CD8-positive, alpha-beta memory T cell (primary cell): ENCODE data around the gene P2RX2. TPM values are rescaled to one million over a fixed set of nuclear protein-coding genes. Genes with fewer than 3 reads are reported as not detected.
A peak's percentile ranks its signal among the peaks of the same experiment; 100 is the strongest.

ENCODE experiments used
- CTCF ChIA-PET: fragments of 350-600 bp; sonication (Branson Sonifier 250); formaldehyde crosslinking; loops from one replicate; lab custom pipeline; 2021; ENCODE audit warnings: antibody characterized with exemption; lab: Charles Lee
- POLR2A ChIA-PET: fragments of 350-600 bp; sonication (Branson Sonifier 250); formaldehyde crosslinking; loops from one replicate; lab custom pipeline; 2021; ENCODE audit warnings: antibody characterized with exemption; lab: Charles Lee
- DNase-seq, 5 donors: peaks; one replicate each; pipeline versions ENCODE4 v3.0.0 to v3.0.0-alpha.2; 2020 to 2022; ENCODE audit warnings: mixed read lengths in 1 of 5
- H3K27ac ChIP-seq: one replicate; pipeline ENCODE4 v1.7.0; 2013; ENCODE audit warnings: low read depth, mild to moderate bottlenecking, low read length, moderate library complexity
- H3K27me3 ChIP-seq: 2 replicates; pipeline ENCODE4 v1.7.0; 2013; ENCODE audit warnings: low read length, mild to moderate bottlenecking; ENCODE audit not compliant: insufficient read depth, poor library complexity, severe bottlenecking
- H3K36me3 ChIP-seq: 2 replicates; pipeline ENCODE4 v1.7.0; 2013; ENCODE audit warnings: mild to moderate bottlenecking, low read length, moderate library complexity; ENCODE audit not compliant: insufficient read depth
- H3K4me1 ChIP-seq: 2 replicates; pipeline ENCODE4 v1.7.0; 2013; ENCODE audit warnings: mild to moderate bottlenecking, low read length, moderate library complexity; ENCODE audit not compliant: insufficient read depth
- H3K4me3 ChIP-seq: 2 replicates; pipeline ENCODE4 v1.7.0; 2013; ENCODE audit warnings: mild to moderate bottlenecking, low read length
- H3K9me3 ChIP-seq: 2 replicates; pipeline ENCODE4 v1.7.0; 2013; ENCODE audit warnings: mild to moderate bottlenecking, low read length
- H3K27ac Mint-ChIP-seq, 8 donors: one replicate each; pipeline ENCODE4 v1.8.0; 2020 to 2021; ENCODE audit warnings: mixed read lengths in 8 of 8, mild to moderate bottlenecking in 6 of 8, inconsistent platforms in 3 of 8, moderate library complexity in 3 of 8
- H3K27me3 Mint-ChIP-seq, 2 donors: one replicate each; pipeline ENCODE4 v1.8.0; 2020 to 2021; ENCODE audit warnings: mixed read lengths in 2 of 2, mild to moderate bottlenecking in 1 of 2, moderate library complexity in 1 of 2
- H3K36me3 Mint-ChIP-seq, 3 donors: one replicate each; pipeline ENCODE4 v1.8.0; 2020 to 2021; ENCODE audit warnings: mixed read lengths in 3 of 3, inconsistent platforms in 1 of 3, mild to moderate bottlenecking in 1 of 3
- H3K4me1 Mint-ChIP-seq, 3 donors: one replicate each; pipeline ENCODE4 v1.8.0; 2020 to 2021; ENCODE audit warnings: mixed read lengths in 3 of 3, inconsistent platforms in 1 of 3, mild to moderate bottlenecking in 1 of 3
- H3K4me3 Mint-ChIP-seq, 7 donors: one replicate each; pipeline ENCODE4 v1.8.0; 2020 to 2021; ENCODE audit warnings: mixed read lengths in 7 of 7, mild to moderate bottlenecking in 6 of 7, moderate library complexity in 4 of 7, inconsistent platforms in 2 of 7
- H3K9me3 Mint-ChIP-seq, 5 donors: one replicate each; pipeline ENCODE4 v1.8.0; 2020 to 2022; ENCODE audit warnings: mixed read lengths in 5 of 5, mild to moderate bottlenecking in 3 of 5, moderate library complexity in 2 of 5, inconsistent platforms in 1 of 5
- polyA plus RNA-seq: library from polyadenylated mRNA; unstranded; fragments of 300-500 nt; fragmentation: Illumina TruSeq; gene quantifications from one replicate; pipeline ENCODE4 v1.2.3, GENCODE V29; 2021
- total RNA-seq, 2 experiments: library from RNA; stranded (reverse); gene quantifications; one replicate each; pipeline ENCODE4 v1.2.3, GENCODE V29; 2021

P2RX2 gene
- total and polyA plus RNA-seq, 3 experiments from 2014 or later, result not detected

- no peak overlapping the region for H3K4me3 Mint-ChIP-seq
- H3K4me3 ChIP-seq, result no peak overlapping the region
- H3K27me3 Mint-ChIP-seq, result no peaks in the 10 kb centered on the region
- H3K9me3 ChIP-seq, result no peaks in the 10 kb centered on the region
- H3K27me3 ChIP-seq, result no peaks in the 10 kb centered on the region
- H3K9me3 Mint-ChIP-seq, result no peaks in the 10 kb centered on the region
- H3K4me1 Mint-ChIP-seq, result no peaks in the 10 kb centered on the region
- no peak for DNase-seq
- H3K27ac Mint-ChIP-seq, result peak overlapping the region in 3 of 8 donors; percentile 8 to 17 (median 13)
- H3K36me3 ChIP-seq, result peaks cover 23% of the 10 kb centered on the region
- H3K4me1 ChIP-seq, result no peaks in the 10 kb centered on the region
- no peak overlapping the region for H3K27ac ChIP-seq
- ChIA-PET CTCF (no interaction called here), POLR2A (interaction anchor here (0.6 kb wide), 1 partner anchor 12 kb away, joined by 3 read pairs; no protein-coding TSS in a partner anchor)
- peaks cover 4 to 77% (median 25%) of the 10 kb centered on the region in 3 donors for H3K36me3 Mint-ChIP-seq
Observed at GRCh38 chr12:132653567-132654290, 35.2 kb downstream of the P2RX2 start.

GRCh38 chr12:132657004-132657727 lies 38.6 kb downstream of the P2RX2 start:
- POLR2A ChIA-PET, result no interaction called here
- Histone ChIP-seq H3K27ac (no peak overlapping the region), H3K27me3 (no peaks in the 10 kb centered on the region), H3K4me3 (no peak overlapping the region), H3K4me1 (peaks cover 11% of the 10 kb centered on the region), H3K9me3 (no peaks in the 10 kb centered on the region), H3K36me3 (peaks cover 27% of the 10 kb centered on the region)
- Mint-ChIP-seq H3K27ac (no peak overlapping the region), H3K4me1 (peaks cover 0 to 2% (median 0%) of the 10 kb centered on the region in 3 donors), H3K4me3 (no peak overlapping the region), H3K27me3 (no peaks in the 10 kb centered on the region), H3K9me3 (no peaks in the 10 kb centered on the region), H3K36me3 (peaks cover 4 to 82% (median 24%) of the 10 kb centered on the region in 3 donors)
- no peak for DNase-seq
- CTCF ChIA-PET, result no interaction called here

- Mint-ChIP-seq H3K4me1 (peaks cover 4 to 10% (median 6%) of the 10 kb centered on the region in 3 donors), H3K4me3 (no peak overlapping the region), H3K27ac (peak overlapping the region in 1 of 8 donors; percentile 14), H3K27me3 (no peaks in the 10 kb centered on the region), H3K36me3 (peaks cover 4 to 89% (median 24%) of the 10 kb centered on the region in 3 donors), H3K9me3 (no peaks in the 10 kb centered on the region)
- Histone ChIP-seq H3K4me1 (peaks cover 11% of the 10 kb centered on the region), H3K9me3 (no peaks in the 10 kb centered on the region), H3K27ac (no peak overlapping the region), H3K36me3 (peaks cover 27% of the 10 kb centered on the region), H3K4me3 (no peak overlapping the region), H3K27me3 (no peaks in the 10 kb centered on the region)
- no peak for DNase-seq
- CTCF ChIA-PET, result no interaction called here
- POLR2A ChIA-PET, result no interaction called here
Observed at GRCh38 chr12:132658149-132658894, 39.7 kb downstream of the P2RX2 start.

GRCh38 chr12:132659146-132659545 lies 40.6 kb downstream of the P2RX2 start:
- POLR2A ChIA-PET, result no interaction called here

GRCh38 chr12:132660052-132660451 lies 41.5 kb downstream of the P2RX2 start:
- ChIA-PET CTCF (no interaction called here), POLR2A (no interaction called here)
- peaks cover 2 to 87% (median 22%) of the 10 kb centered on the region in 3 donors for H3K36me3 Mint-ChIP-seq
- H3K27me3 ChIP-seq, result no peaks in the 10 kb centered on the region
- peaks cover 11% of the 10 kb centered on the region for H3K4me1 ChIP-seq
- H3K36me3 ChIP-seq, result peaks cover 26% of the 10 kb centered on the region
- no peaks in the 10 kb centered on the region for H3K9me3 Mint-ChIP-seq
- H3K27me3 Mint-ChIP-seq, result no peaks in the 10 kb centered on the region
- H3K4me1 Mint-ChIP-seq, result peaks cover 4 to 10% (median 6%) of the 10 kb centered on the region in 3 donors
- no peak overlapping the region for H3K4me3 ChIP-seq
- peak overlapping the region in 2 of 8 donors; percentile 29 to 57 for H3K27ac Mint-ChIP-seq
- no peaks in the 10 kb centered on the region for H3K9me3 ChIP-seq
- no peak overlapping the region for H3K4me3 Mint-ChIP-seq
- DNase-seq, result no peak
- H3K27ac ChIP-seq, result no peak overlapping the region

More at GRCh38 chr12:132659146-132659545, 40.6 kb downstream of the P2RX2 start:
- no peak for DNase-seq
- peaks cover 0 to 88% (median 25%) of the 10 kb centered on the region in 3 donors for H3K36me3 Mint-ChIP-seq
- peaks cover 27% of the 10 kb centered on the region for H3K36me3 ChIP-seq
- H3K4me1 Mint-ChIP-seq, result peaks cover 4 to 10% (median 6%) of the 10 kb centered on the region in 3 donors
- no peak overlapping the region for H3K4me3 Mint-ChIP-seq
- no peaks in the 10 kb centered on the region for H3K27me3 ChIP-seq
- no peak overlapping the region for H3K4me3 ChIP-seq
- CTCF ChIA-PET, result no interaction called here
- no peaks in the 10 kb centered on the region for H3K9me3 ChIP-seq
- H3K4me1 ChIP-seq, result peaks cover 11% of the 10 kb centered on the region
- H3K27ac ChIP-seq, result no peak overlapping the region
- H3K27ac Mint-ChIP-seq, result no peak overlapping the region
- H3K9me3 Mint-ChIP-seq, result no peaks in the 10 kb centered on the region
- no peaks in the 10 kb centered on the region for H3K27me3 Mint-ChIP-seq

- no peaks in the 10 kb centered on the region for H3K9me3 Mint-ChIP-seq
- CTCF ChIA-PET, result no interaction called here
- peak overlapping the region in 1 of 8 donors; percentile 68 for H3K27ac Mint-ChIP-seq
Observed at GRCh38 chr12:132660996-132661395, 42.4 kb downstream of the P2RX2 start.

GRCh38 chr12:132661972-132662371 lies 43.4 kb downstream of the P2RX2 start:
- ChIA-PET POLR2A (no interaction called here), CTCF (no interaction called here)
- H3K27ac Mint-ChIP-seq, result no peak overlapping the region
- Histone ChIP-seq H3K27ac (no peak overlapping the region), H3K36me3 (peaks cover 23% of the 10 kb centered on the region), H3K4me3 (no peak overlapping the region), H3K27me3 (no peaks in the 10 kb centered on the region), H3K4me1 (peaks cover 11% of the 10 kb centered on the region), H3K9me3 (no peaks in the 10 kb centered on the region)
- H3K27me3 Mint-ChIP-seq, result no peaks in the 10 kb centered on the region
- peaks cover 4 to 10% (median 6%) of the 10 kb centered on the region in 3 donors for H3K4me1 Mint-ChIP-seq
- H3K4me3 Mint-ChIP-seq, result no peak overlapping the region
- peaks cover 18 to 96% (median 32%) of the 10 kb centered on the region in 3 donors for H3K36me3 Mint-ChIP-seq
- no peak for DNase-seq
- H3K9me3 Mint-ChIP-seq, result no peaks in the 10 kb centered on the region

More at GRCh38 chr12:132660996-132661395, 42.4 kb downstream of the P2RX2 start:
- Histone ChIP-seq H3K9me3 (no peaks in the 10 kb centered on the region), H3K27me3 (no peaks in the 10 kb centered on the region), H3K4me1 (peaks cover 11% of the 10 kb centered on the region), H3K36me3 (peaks cover 24% of the 10 kb centered on the region), H3K27ac (no peak overlapping the region), H3K4me3 (no peak overlapping the region)
- no peaks in the 10 kb centered on the region for H3K27me3 Mint-ChIP-seq
- no peak for DNase-seq
- peaks cover 4 to 10% (median 6%) of the 10 kb centered on the region in 3 donors for H3K4me1 Mint-ChIP-seq
- no peak overlapping the region for H3K4me3 Mint-ChIP-seq
- POLR2A ChIA-PET, result no interaction called here
- peaks cover 12 to 92% (median 29%) of the 10 kb centered on the region in 3 donors for H3K36me3 Mint-ChIP-seq
